Endothelial cell of umbilical vein (primary cell): Measurements from ENCODE around the gene PARP12.

Experiments used
- EZH2 ChIP-seq: IDR thresholded peaks from 2 replicates; pipeline ENCODE4 v1.6.1; 2012; ENCODE audit warnings: borderline replicate concordance, low read depth, mild to moderate bottlenecking, moderate library complexity, low read length, inconsistent platforms; ENCODE audit not compliant: severe bottlenecking
- GATA2 ChIP-seq: IDR thresholded peaks from 2 replicates; pipeline ENCODE4 v1.7.0; 2011; ENCODE audit warnings: low read depth, mild to moderate bottlenecking, moderate library complexity, mixed read lengths, low read length; ENCODE audit not compliant: insufficient read length, insufficient read depth
- JUN ChIP-seq: IDR thresholded peaks from 2 replicates; pipeline ENCODE4 v1.6.1; 2011; ENCODE audit warnings: borderline replicate concordance, low read depth; ENCODE audit not compliant: insufficient read length, insufficient read depth
- MAX ChIP-seq: IDR thresholded peaks from 2 replicates; pipeline ENCODE4 v1.6.1; 2011; ENCODE audit not compliant: insufficient read depth, insufficient read length
- POLR2A ChIP-seq: IDR thresholded peaks from 2 replicates; pipeline ENCODE4 v1.6.1; 2012; ENCODE audit warnings: low read depth, mild to moderate bottlenecking, control low read depth, low read length
- POLR2AphosphoS5 ChIP-seq: IDR thresholded peaks from 2 replicates; pipeline ENCODE4 v1.6.1; 2012; ENCODE audit warnings: low read depth, mild to moderate bottlenecking, control low read depth, low read length, moderate library complexity; ENCODE audit not compliant: insufficient read depth
- TF ChIP-seq, protein P1 (sequence below), 2 donors: IDR thresholded peaks; 1 replicate in 1 of 2; 2 replicates in 1 of 2; pipeline ENCODE4 v1.5.1; 2011; ENCODE audit warnings: low read length in 2 of 2, mild to moderate bottlenecking in 2 of 2, moderate library complexity in 2 of 2, control low read depth in 1 of 2, inconsistent platforms in 1 of 2, low read depth in 1 of 2; ENCODE audit not compliant: insufficient read depth in 1 of 2; ENCODE audit errors: extremely low read depth in 1 of 2

DNA sequence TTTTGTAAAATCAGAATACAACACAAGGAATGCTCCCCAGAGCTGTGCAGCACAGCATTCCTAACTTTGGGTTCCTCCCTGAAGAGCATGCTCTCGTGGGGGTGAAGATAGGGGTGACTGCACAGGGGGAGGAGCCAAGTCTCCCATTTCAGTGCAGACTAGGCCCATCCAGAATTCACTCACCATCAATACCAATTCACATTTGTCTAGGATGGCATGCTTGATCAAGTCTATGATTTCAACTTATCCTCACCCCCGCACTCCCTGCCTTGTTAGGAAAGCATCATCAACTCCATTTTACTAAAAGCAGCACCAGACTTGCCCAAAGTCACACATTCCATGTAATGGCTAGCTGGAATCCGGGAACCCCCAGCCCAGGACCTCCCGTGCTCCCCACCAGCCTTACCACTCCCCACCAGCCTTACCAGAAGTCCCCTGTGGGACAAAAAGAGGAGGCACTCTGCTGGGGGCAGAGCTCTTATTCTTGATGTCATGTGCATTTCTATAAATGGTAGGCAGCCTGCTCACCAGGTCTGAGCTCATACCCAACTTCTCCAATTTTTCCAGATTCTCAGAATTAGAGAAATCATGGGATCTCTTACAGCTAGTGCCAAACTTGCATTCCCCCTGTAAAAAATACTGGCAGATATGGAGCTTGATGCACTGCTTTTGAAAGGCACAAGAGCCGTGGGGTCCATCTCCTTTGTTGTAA lies 6.2 kb downstream of the PARP12 start:
- no peak for TF ChIP-seq POLR2A
- TF ChIP-seq, protein P1, sequence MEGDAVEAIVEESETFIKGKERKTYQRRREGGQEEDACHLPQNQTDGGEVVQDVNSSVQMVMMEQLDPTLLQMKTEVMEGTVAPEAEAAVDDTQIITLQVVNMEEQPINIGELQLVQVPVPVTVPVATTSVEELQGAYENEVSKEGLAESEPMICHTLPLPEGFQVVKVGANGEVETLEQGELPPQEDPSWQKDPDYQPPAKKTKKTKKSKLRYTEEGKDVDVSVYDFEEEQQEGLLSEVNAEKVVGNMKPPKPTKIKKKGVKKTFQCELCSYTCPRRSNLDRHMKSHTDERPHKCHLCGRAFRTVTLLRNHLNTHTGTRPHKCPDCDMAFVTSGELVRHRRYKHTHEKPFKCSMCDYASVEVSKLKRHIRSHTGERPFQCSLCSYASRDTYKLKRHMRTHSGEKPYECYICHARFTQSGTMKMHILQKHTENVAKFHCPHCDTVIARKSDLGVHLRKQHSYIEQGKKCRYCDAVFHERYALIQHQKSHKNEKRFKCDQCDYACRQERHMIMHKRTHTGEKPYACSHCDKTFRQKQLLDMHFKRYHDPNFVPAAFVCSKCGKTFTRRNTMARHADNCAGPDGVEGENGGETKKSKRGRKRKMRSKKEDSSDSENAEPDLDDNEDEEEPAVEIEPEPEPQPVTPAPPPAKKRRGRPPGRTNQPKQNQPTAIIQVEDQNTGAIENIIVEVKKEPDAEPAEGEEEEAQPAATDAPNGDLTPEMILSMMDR (IDR thresholded peaks at IDR 0.05; ENCODE audit: extremely low read depth in 1 of 2, insufficient read depth in 1 of 2, low read depth in 1 of 2, low read length in 2 of 2) = no peak
- TF ChIP-seq EZH2 = no peak
- no peak for TF ChIP-seq MAX
- no peak for TF ChIP-seq POLR2AphosphoS5
- TF ChIP-seq GATA2 = no peak
- TF ChIP-seq JUN = no peak
